ENCODE results near the gene GATC. TPM values are rescaled to one million over a fixed set of nuclear protein-coding genes. Genes with fewer than 3 reads are reported as not detected.

GATC gene
- total and polyA plus RNA-seq, 2 experiments from 2014 or later: 18.5 to 20.1 TPM

DNA sequence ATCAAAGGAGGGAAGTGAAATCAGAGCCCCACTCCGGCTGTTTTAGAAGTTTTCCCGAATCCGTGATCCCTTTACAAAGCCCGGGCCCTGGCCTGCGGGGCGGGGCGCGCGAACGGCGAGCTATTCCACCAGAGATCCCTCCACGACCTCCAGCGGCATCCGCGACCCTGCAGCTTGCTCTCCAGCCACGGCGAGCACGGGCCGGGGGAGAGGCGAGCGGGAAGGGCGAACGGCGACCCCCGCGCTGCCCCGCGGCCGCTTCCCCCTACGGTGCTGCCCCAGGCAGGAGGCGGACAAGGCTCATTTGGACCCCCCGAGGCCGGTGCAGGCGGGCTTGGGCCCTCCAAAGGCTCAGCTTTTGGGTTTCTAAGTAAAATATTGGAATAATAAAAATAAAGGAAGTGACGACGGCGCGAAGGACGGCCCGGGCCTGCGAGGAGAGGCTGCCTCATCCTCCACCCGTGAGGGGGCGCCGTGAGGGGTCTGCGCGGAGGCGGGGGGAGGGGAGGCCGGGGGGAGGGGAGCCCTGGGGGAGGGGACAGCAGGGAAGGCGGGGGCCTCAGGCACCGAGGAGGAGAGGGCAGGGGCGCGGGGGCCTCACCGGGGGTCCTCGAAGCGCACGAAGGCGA lies 22.7 kb downstream of the GATC start:
- peak overlapping the region; percentile 86 for H3K27ac Mint-ChIP-seq
- H3K27ac ChIP-seq (ENCODE audit: low read depth): peak overlapping the region; percentile 87
- peaks cover 40% of the 10 kb centered on the region for H4K20me1 ChIP-seq (replicated peaks; ENCODE audit: insufficient read depth)
- H3F3A ChIP-seq (replicated peaks; ENCODE audit: low read depth): peaks cover 35% of the 10 kb centered on the region
- TF ChIP-seq CREB1 (CRISPR knock-in tag; IDR thresholded peaks at IDR 0.05; ENCODE audit: low read depth): no peak
- TF ChIP-seq, protein P1, sequence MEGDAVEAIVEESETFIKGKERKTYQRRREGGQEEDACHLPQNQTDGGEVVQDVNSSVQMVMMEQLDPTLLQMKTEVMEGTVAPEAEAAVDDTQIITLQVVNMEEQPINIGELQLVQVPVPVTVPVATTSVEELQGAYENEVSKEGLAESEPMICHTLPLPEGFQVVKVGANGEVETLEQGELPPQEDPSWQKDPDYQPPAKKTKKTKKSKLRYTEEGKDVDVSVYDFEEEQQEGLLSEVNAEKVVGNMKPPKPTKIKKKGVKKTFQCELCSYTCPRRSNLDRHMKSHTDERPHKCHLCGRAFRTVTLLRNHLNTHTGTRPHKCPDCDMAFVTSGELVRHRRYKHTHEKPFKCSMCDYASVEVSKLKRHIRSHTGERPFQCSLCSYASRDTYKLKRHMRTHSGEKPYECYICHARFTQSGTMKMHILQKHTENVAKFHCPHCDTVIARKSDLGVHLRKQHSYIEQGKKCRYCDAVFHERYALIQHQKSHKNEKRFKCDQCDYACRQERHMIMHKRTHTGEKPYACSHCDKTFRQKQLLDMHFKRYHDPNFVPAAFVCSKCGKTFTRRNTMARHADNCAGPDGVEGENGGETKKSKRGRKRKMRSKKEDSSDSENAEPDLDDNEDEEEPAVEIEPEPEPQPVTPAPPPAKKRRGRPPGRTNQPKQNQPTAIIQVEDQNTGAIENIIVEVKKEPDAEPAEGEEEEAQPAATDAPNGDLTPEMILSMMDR (conservative IDR thresholded peaks at IDR 0.05; ENCODE audit: low read depth in 2 of 2): peak in 1 of 2 experiments; percentile 24; a peak in 2 of 4 replicates
- peaks cover 21% of the 10 kb centered on the region for H3K36me3 ChIP-seq (ENCODE audit: insufficient read depth)
- DNase-seq (ENCODE audit: low spot score): no peak
- H3K36me3 Mint-ChIP-seq (ENCODE audit: low read depth): peaks cover 44% of the 10 kb centered on the region
- no peak overlapping the region for H2AFZ ChIP-seq
- peaks cover 24% of the 10 kb centered on the region for H3K4me1 Mint-ChIP-seq
- peaks cover 9% of the 10 kb centered on the region for H3K27me3 Mint-ChIP-seq (ENCODE audit: insufficient read depth, low read depth, poor library complexity)
- H3K4me3 Mint-ChIP-seq: peak overlapping the region; percentile 96
- peak; percentile 13 for ATAC-seq
- H3K4me3 ChIP-seq: peak overlapping the region; percentile 77
- peak overlapping the region; percentile 88 for H3K4me2 ChIP-seq
- H3K79me2 ChIP-seq (replicated peaks; ENCODE audit: insufficient read depth): peaks cover 51% of the 10 kb centered on the region
- H3K4me1 ChIP-seq (ENCODE audit: insufficient read depth): peaks cover 10% of the 10 kb centered on the region; the same call in 1 of the 2 replicates
- no peaks in the 10 kb centered on the region for H3K9me3 Mint-ChIP-seq
- 0 out of 2 replicates have a peak, but pooled peaks cover 2% of the 10 kb centered on the region for H3K27me3 ChIP-seq (ENCODE audit: insufficient read depth)
- H3K9me2 ChIP-seq (ENCODE audit: insufficient read depth): no peaks in the 10 kb centered on the region

DNA sequence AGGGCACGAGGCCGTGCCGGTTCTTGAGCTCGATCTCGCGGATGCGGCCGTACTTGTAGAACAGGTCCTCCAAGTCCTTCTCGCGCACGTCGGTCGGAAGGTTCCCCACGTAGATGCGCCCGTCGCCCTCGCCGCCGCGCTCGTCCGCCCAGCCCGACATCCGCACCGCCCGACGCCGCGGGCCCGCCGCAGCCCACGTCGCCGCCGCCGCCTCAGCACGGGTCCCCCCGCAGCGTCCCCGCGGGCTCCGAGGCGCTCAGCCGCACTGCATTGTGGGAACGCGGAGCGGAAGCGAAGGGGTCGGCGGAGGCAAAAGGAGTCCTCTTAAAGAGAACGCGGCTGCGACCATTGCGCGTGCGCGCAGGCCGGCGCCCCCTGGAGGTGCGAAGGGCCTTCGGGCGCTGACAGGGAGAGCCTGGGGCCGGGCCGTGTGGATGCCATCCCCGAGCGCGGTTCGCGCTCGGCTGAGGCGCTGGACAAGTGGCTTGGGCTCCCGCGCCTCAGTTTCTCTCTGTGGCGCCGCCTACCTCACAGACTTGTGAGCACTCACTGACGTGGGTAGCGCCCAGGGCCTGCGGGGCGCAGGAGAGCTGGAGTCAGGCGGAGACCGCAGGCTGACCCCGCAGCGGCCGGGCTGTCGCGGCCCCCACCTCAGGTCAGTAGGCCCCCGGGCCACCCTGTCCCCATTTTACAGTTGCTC lies 23.4 kb downstream of the GATC start, which contains the start of gene SRSF9:
SRSF9 (minus strand) TSS at position 299 of the 700 bp plus-strand sequence; CDS start at position 160, 139 bp downstream.
- Mint-ChIP-seq H3K36me3 (ENCODE audit: low read depth) (peaks cover 37% of the 10 kb centered on the region), H3K27me3 (ENCODE audit: insufficient read depth, low read depth, poor library complexity) (peaks cover 4% of the 10 kb centered on the region), H3K9me3 (no peaks in the 10 kb centered on the region), H3K4me1 (peaks cover 26% of the 10 kb centered on the region), H3K27ac (peak within 1 kb of the TSS; percentile 86), H3K4me3 (peak within 1 kb of the TSS; percentile 96)
- no peaks in the 10 kb centered on the region for H3K9me2 ChIP-seq (ENCODE audit: insufficient read depth)
- DNase-seq (ENCODE audit: low spot score) (peak; percentile 98), ATAC-seq (peak; percentile 86)
- H3K79me2 ChIP-seq (replicated peaks; ENCODE audit: insufficient read depth): peaks cover 45% of the 10 kb centered on the region
- H3F3A ChIP-seq (replicated peaks; ENCODE audit: low read depth): peaks cover 29% of the 10 kb centered on the region
- 0 out of 2 replicates have a peak, but pooled peaks cover 2% of the 10 kb centered on the region for H3K27me3 ChIP-seq (ENCODE audit: insufficient read depth)
- H3K4me1 ChIP-seq (ENCODE audit: insufficient read depth): peaks cover 11% of the 10 kb centered on the region; the same call in 1 of the 2 replicates
- peak within 1 kb of the TSS; percentile 99 for H2AFZ ChIP-seq
- peaks cover 34% of the 10 kb centered on the region for H4K20me1 ChIP-seq (replicated peaks; ENCODE audit: insufficient read depth)
- peak within 1 kb of the TSS; percentile 87 for H3K27ac ChIP-seq (ENCODE audit: low read depth)
- peak within 1 kb of the TSS; percentile 77 for H3K4me3 ChIP-seq
- peak within 1 kb of the TSS; percentile 88 for H3K4me2 ChIP-seq
- H3K36me3 ChIP-seq (ENCODE audit: insufficient read depth): peaks cover 15% of the 10 kb centered on the region
- peak; percentile 57 for TF ChIP-seq ETS1 (IDR thresholded peaks at IDR 0.05)
- TF ChIP-seq POLR2AphosphoS5 (IDR thresholded peaks at IDR 0.05; ENCODE audit: low read depth): peak; percentile 88
- no peak for TF ChIP-seq JUNB (IDR thresholded peaks at IDR 0.05; ENCODE audit: unreplicated experiment)
- TF ChIP-seq, protein P1 (conservative IDR thresholded peaks at IDR 0.05; ENCODE audit: low read depth in 2 of 2): peak; percentile 66 to 86
- TF ChIP-seq CREB1 (CRISPR knock-in tag; IDR thresholded peaks at IDR 0.05; ENCODE audit: low read depth): peak; percentile 45; the same call in 1 of the 2 replicates
- TF ChIP-seq, protein P2, sequence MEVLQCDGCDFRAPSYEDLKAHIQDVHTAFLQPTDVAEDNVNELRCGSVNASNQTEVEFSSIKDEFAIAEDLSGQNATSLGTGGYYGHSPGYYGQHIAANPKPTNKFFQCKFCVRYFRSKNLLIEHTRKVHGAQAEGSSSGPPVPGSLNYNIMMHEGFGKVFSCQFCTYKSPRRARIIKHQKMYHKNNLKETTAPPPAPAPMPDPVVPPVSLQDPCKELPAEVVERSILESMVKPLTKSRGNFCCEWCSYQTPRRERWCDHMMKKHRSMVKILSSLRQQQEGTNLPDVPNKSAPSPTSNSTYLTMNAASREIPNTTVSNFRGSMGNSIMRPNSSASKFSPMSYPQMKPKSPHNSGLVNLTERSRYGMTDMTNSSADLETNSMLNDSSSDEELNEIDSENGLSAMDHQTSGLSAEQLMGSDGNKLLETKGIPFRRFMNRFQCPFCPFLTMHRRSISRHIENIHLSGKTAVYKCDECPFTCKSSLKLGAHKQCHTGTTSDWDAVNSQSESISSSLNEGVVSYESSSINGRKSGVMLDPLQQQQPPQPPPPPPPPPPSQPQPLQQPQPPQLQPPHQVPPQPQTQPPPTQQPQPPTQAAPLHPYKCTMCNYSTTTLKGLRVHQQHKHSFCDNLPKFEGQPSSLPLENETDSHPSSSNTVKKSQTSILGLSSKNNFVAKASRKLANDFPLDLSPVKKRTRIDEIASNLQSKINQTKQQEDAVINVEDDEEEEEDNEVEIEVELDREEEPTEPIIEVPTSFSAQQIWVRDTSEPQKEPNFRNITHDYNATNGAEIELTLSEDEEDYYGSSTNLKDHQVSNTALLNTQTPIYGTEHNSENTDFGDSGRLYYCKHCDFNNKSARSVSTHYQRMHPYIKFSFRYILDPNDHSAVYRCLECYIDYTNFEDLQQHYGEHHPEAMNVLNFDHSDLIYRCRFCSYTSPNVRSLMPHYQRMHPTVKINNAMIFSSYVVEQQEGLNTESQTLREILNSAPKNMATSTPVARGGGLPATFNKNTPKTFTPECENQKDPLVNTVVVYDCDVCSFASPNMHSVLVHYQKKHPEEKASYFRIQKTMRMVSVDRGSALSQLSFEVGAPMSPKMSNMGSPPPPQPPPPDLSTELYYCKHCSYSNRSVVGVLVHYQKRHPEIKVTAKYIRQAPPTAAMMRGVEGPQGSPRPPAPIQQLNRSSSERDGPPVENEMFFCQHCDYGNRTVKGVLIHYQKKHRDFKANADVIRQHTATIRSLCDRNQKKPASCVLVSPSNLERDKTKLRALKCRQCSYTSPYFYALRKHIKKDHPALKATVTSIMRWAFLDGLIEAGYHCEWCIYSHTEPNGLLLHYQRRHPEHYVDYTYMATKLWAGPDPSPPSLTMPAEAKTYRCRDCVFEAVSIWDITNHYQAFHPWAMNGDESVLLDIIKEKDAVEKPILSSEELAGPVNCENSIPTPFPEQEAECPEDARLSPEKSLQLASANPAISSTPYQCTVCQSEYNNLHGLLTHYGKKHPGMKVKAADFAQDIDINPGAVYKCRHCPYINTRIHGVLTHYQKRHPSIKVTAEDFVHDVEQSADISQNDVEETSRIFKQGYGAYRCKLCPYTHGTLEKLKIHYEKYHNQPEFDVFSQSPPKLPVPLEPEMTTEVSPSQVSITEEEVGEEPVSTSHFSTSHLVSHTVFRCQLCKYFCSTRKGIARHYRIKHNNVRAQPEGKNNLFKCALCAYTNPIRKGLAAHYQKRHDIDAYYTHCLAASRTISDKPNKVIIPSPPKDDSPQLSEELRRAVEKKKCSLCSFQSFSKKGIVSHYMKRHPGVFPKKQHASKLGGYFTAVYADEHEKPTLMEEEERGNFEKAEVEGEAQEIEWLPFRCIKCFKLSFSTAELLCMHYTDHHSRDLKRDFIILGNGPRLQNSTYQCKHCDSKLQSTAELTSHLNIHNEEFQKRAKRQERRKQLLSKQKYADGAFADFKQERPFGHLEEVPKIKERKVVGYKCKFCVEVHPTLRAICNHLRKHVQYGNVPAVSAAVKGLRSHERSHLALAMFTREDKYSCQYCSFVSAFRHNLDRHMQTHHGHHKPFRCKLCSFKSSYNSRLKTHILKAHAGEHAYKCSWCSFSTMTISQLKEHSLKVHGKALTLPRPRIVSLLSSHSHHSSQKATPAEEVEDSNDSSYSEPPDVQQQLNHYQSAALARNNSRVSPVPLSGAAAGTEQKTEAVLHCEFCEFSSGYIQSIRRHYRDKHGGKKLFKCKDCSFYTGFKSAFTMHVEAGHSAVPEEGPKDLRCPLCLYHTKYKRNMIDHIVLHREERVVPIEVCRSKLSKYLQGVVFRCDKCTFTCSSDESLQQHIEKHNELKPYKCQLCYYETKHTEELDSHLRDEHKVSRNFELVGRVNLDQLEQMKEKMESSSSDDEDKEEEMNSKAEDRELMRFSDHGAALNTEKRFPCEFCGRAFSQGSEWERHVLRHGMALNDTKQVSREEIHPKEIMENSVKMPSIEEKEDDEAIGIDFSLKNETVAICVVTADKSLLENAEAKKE (CRISPR knock-in tag; IDR thresholded peaks at IDR 0.05): no peak
